DND-41 (cell line): ENCODE results near the gene TP53BP1.

ENCODE experiments used
- ATAC-seq: fragments of 200-7000 bp; cut with Tn5 transposase; 3 replicates; pipeline ENCODE4 v1.9.1; 2021; ENCODE audit warnings: low read depth; ENCODE audit not compliant: insufficient read depth
- DNase-seq: peaks from one replicate; pipeline ENCODE4 v3.0.0-alpha.2; 2020
- H2AFZ ChIP-seq: 2 replicates; pipeline ENCODE4 v1.6.0; 2012; ENCODE audit warnings: low read depth, low read length
- H3K27ac ChIP-seq: 2 replicates; pipeline ENCODE4 v1.5.1; 2012; ENCODE audit warnings: low read length, inconsistent platforms
- H3K27me3 ChIP-seq: fragments of 200-600 bp; sonication (generic); 2 replicates; pipeline ENCODE4 v1.6.0; 2012; ENCODE audit warnings: low read length, mild to moderate bottlenecking, inconsistent platforms; ENCODE audit not compliant: insufficient read depth, poor library complexity
- H3K36me3 ChIP-seq: 2 replicates; pipeline ENCODE4 v1.5.1; 2012; ENCODE audit warnings: low read length, inconsistent platforms; ENCODE audit not compliant: insufficient read depth
- H3K4me1 ChIP-seq: 2 replicates; pipeline ENCODE4 v1.5.1; 2012; ENCODE audit warnings: mild to moderate bottlenecking, low read length; ENCODE audit not compliant: insufficient read depth
- H3K4me2 ChIP-seq: 2 replicates; pipeline ENCODE4 v1.6.0; 2012; ENCODE audit warnings: mild to moderate bottlenecking, moderate library complexity, low read length, inconsistent platforms; ENCODE audit not compliant: insufficient read depth
- H3K4me3 ChIP-seq, 2 experiments: fragments of 200-600 bp in 1 of 2; shearing (Covaris generic) in 1 of 2; 2 replicates each; pipeline ENCODE4 v1.5.1; 2012 to 2016; ENCODE audit warnings: inconsistent platforms in 2 of 2, low read length in 2 of 2, mild to moderate bottlenecking in 2 of 2, low read depth in 1 of 2, moderate library complexity in 1 of 2
- H3K79me2 ChIP-seq: 2 replicates; pipeline ENCODE4 v1.6.0; 2012; ENCODE audit warnings: low read length, inconsistent platforms; ENCODE audit not compliant: insufficient read depth
- H3K9ac ChIP-seq: 2 replicates; pipeline ENCODE4 v1.6.0; 2012; ENCODE audit warnings: low read depth, mild to moderate bottlenecking, inconsistent platforms, low read length, moderate library complexity
- H3K9me3 ChIP-seq: 2 replicates; pipeline ENCODE4 v1.5.1; 2012; ENCODE audit warnings: low read length, moderate library complexity, mild to moderate bottlenecking, inconsistent platforms; ENCODE audit not compliant: insufficient read depth, severe bottlenecking
- H4K20me1 ChIP-seq: 2 replicates; pipeline ENCODE4 v1.6.0; 2012; ENCODE audit warnings: low read length; ENCODE audit not compliant: insufficient read depth
- CTCF ChIP-seq: IDR thresholded peaks from 2 replicates; pipeline ENCODE4 v1.5.1; 2012; ENCODE audit warnings: borderline replicate concordance, low read length, moderate library complexity, mild to moderate bottlenecking; ENCODE audit not compliant: poor library complexity, severe bottlenecking; ENCODE audit errors: extremely low read depth
- EZH2 ChIP-seq: IDR thresholded peaks from 3 replicates; pipeline ENCODE4 v1.6.1; 2012; ENCODE audit warnings: borderline replicate concordance, low read depth, mild to moderate bottlenecking, moderate library complexity, low read length, inconsistent platforms; ENCODE audit not compliant: severe bottlenecking

Gene TP53BP1

GRCh38 chr15:43499635-43500034 lies 6.7 kb upstream of the TP53BP1 start:
- no peak overlapping the region for H3K27ac ChIP-seq
- H3K4me1 ChIP-seq: no peaks in the 10 kb centered on the region
- H2AFZ ChIP-seq: no peak overlapping the region
- DNase-seq (no peak), ATAC-seq (no peak)
- H3K79me2 ChIP-seq: 0 out of 2 replicates have a peak, but pooled peaks cover 2% of the 10 kb centered on the region
- no peaks in the 10 kb centered on the region for H3K27me3 ChIP-seq
- H3K9ac ChIP-seq: no peak overlapping the region
- H3K36me3 ChIP-seq: no peaks in the 10 kb centered on the region
- TF ChIP-seq CTCF: no peak
- TF ChIP-seq EZH2: no peak
- H4K20me1 ChIP-seq: no peaks in the 10 kb centered on the region
- H3K4me3 ChIP-seq: no peak overlapping the region
- H3K4me2 ChIP-seq: no peak overlapping the region
- no peaks in the 10 kb centered on the region for H3K9me3 ChIP-seq

- Histone ChIP-seq H4K20me1 (no peaks in the 10 kb centered on the region), H3K27me3 (no peaks in the 10 kb centered on the region), H3K4me2 (no peak overlapping the region), H2AFZ (no peak overlapping the region), H3K9ac (no peak overlapping the region), H3K4me1 (no peaks in the 10 kb centered on the region), H3K79me2 (0 out of 2 replicates have a peak, but pooled peaks cover 2% of the 10 kb centered on the region), H3K36me3 (no peaks in the 10 kb centered on the region), H3K4me3 (no peak overlapping the region), H3K9me3 (no peaks in the 10 kb centered on the region), H3K27ac (no peak overlapping the region)
- no peak for TF ChIP-seq CTCF
- no peak for TF ChIP-seq EZH2
- DNase-seq (no peak), ATAC-seq (no peak)
Measured at GRCh38 chr15:43498990-43499389, 6.0 kb upstream of the TP53BP1 start.

- H3K79me2 ChIP-seq: peaks cover 15% of the 10 kb centered on the region
- H3K27me3 ChIP-seq: no peaks in the 10 kb centered on the region
- H3K4me3 ChIP-seq: peak overlapping the region in 1 of 2 experiments; percentile 91; a peak in 2 of 4 replicates
- no peaks in the 10 kb centered on the region for H3K9me3 ChIP-seq
- ATAC-seq (no peak), DNase-seq (no peak)
- H4K20me1 ChIP-seq: no peaks in the 10 kb centered on the region
- peak overlapping the region; percentile 64 for H3K9ac ChIP-seq
- peaks cover 18% of the 10 kb centered on the region for H3K36me3 ChIP-seq
- peak overlapping the region; percentile 88 for H3K4me2 ChIP-seq
- peaks cover 31% of the 10 kb centered on the region for H3K4me1 ChIP-seq
- H2AFZ ChIP-seq: peak overlapping the region; percentile 92
- H3K27ac ChIP-seq: peak overlapping the region; percentile 64
- no peak for TF ChIP-seq EZH2
Measured at GRCh38 chr15:43493703-43494472, 932 bp upstream of the TP53BP1 start.

- no peaks in the 10 kb centered on the region for H3K9me3 ChIP-seq
- peak overlapping the region; percentile 83 to 91; a peak in 3 of 4 replicates for H3K4me3 ChIP-seq
- H3K36me3 ChIP-seq: peaks cover 31% of the 10 kb centered on the region
- peaks cover 15% of the 10 kb centered on the region for H3K79me2 ChIP-seq
- peaks cover 31% of the 10 kb centered on the region for H3K4me1 ChIP-seq
- DNase-seq (no peak), ATAC-seq (no peak)
- peak overlapping the region; percentile 64 for H3K9ac ChIP-seq
- no peaks in the 10 kb centered on the region for H4K20me1 ChIP-seq
- H2AFZ ChIP-seq: peak overlapping the region; percentile 92
- H3K4me2 ChIP-seq: peak overlapping the region; percentile 88
- H3K27ac ChIP-seq: peak overlapping the region; percentile 82
- TF ChIP-seq CTCF: no peak
- no peak for TF ChIP-seq EZH2
- no peaks in the 10 kb centered on the region for H3K27me3 ChIP-seq
Measured at GRCh38 chr15:43492266-43492665, 690 bp downstream of the TP53BP1 start.
